Stimulated activated CD4-positive, alpha-beta T cell treated with anti-CD3 and anti-CD28 coated beads, Interleukin-4, amount 100 ng/mL, for 4 hours (primary cell): ENCODE measurements around the gene KLRD1.
"Not testable (repeated sequence)": the region's sequence is repeated elsewhere in the genome, so short reads cannot be mapped to it uniquely, and the experiment has no call there.

Experiments used
- DNase-seq, 2 experiments: peaks; one replicate each; pipeline ENCODE4 v3.0.0-alpha.2; 2020

Gene KLRD1

DNA sequence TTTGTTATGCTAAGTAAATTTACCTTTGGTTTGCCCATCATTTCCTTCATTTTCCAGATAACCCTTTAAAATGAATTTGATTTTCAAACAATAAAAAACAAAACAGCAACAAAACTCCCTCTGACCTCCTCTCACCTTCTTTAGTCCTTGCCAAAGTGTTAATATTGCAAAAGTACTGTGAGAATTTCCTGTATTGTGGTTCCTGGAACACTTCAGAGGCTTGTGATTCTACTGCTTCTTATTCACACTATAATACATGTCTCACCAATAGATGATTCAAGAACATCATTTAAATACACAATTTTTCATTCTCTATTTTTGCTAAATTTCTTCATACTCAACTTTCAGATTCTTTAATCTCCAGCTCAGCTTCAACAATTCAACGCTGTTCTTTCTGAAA is at the start of gene KLRD1:
TSS of gene KLRD1 (plus strand) at position 241 of the 400 bp plus-strand sequence. CDS start 208 bp downstream, outside the sequence.
- no peak for DNase-seq

DNA sequence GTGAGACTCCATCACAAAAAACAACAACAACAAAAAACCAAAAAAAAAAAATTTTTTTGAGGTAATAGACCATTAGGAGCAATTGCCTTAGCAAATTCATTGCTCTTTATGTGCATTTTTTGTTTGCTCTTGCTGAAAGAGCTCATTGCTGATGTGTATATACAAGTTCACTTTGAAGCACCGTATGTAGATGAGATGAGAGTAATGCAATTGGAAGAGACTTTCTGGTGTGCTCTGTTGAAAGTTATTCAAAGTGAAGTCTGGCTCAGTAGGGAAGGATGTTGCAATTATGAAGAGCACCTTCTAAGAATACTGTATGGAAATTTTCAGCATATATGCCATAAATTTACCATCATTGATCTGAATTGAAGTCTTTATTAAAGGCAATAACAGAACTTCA is 46.7 kb upstream of the KLRD1 start:
- DNase-seq, result no peak

DNA sequence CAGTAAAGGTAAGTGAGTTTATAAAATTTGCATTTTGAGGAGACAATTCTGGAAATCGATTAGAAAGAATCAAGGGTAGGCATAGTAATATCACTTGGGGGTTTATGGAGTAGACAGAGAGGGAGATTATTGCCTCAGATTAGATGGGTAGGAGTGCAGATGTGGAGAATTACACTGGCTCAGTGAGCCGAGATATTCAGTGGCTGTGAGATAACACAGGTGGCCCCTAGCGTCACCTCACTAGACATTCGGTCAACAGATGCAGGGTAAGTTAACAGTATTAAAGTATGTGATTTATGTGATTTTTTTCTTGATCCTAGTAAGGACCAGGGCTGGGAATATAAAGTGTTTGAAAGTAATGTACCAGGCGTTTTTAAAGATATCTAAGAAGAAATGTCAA is 39.6 kb upstream of the KLRD1 start:
- DNase-seq, result no peak

GRCh38 chr12:10272467-10272866 is 35.2 kb upstream of the KLRD1 start:
- no peak for DNase-seq

DNA sequence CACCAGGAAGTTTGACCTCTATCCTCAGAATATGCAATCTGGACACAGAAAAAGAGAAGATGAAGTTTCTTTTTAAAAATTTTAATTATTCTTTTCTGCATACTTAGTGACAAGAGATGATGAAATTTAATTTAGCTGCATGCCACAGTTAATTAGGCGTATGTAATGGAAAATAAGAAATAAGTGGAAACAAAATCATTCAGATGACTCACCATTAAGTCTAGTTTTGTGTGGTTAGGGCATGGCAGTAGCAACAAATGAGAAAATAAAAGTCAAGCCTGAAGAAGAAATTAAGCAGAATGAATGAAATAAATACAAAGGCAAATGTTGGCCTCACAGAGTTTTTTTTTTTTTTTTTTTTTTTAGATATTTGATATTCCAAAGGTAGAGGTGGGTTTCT is 30.9 kb upstream of the KLRD1 start:
- no peak for DNase-seq

- DNase-seq, result no peak
These were observed 29.6 kb upstream of the KLRD1 start for GRCh38 chr12:10278104-10278503.

DNA sequence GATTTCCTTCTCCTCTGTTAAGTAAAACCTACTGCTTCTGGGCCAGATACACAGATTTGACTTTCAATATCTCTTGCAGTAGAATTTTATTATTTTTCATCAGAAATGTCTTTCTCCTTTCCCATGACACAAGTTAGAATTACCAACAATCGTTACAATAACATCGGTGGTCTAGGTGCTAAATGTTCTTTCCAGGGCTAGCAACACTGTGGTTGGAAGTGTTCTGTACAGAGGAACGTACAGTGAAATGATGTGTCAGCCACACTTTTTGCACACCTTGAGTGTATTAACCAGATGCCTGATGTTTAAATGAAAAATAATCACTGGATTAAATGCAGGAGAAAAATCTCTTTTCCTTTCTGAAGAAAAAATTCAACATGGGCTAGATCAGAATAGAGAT is 27.7 kb upstream of the KLRD1 start:
- no peak for DNase-seq

DNA sequence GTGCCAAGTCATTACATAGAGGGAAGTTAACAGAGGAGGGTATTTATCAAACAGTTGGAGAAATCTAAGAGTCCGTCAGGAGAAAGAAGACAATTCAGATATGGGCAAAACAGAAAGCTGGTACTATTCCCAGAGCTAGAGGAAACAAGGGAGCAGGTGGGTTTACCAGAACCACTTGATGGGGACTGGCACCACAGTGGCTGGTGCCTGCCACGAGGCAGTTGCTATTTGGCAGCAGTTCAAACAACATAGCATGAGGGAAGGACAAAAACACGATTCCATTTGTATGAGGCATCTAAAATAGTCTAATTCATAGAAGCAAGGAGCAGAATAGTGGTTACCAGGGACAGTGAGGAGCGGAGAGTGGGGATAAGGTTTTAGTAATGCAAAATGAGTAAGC is 24.6 kb upstream of the KLRD1 start:
- DNase-seq, result no peak

- DNase-seq, result no peak
These were observed 21.8 kb upstream of the KLRD1 start for GRCh38 chr12:10285919-10286318.

DNA sequence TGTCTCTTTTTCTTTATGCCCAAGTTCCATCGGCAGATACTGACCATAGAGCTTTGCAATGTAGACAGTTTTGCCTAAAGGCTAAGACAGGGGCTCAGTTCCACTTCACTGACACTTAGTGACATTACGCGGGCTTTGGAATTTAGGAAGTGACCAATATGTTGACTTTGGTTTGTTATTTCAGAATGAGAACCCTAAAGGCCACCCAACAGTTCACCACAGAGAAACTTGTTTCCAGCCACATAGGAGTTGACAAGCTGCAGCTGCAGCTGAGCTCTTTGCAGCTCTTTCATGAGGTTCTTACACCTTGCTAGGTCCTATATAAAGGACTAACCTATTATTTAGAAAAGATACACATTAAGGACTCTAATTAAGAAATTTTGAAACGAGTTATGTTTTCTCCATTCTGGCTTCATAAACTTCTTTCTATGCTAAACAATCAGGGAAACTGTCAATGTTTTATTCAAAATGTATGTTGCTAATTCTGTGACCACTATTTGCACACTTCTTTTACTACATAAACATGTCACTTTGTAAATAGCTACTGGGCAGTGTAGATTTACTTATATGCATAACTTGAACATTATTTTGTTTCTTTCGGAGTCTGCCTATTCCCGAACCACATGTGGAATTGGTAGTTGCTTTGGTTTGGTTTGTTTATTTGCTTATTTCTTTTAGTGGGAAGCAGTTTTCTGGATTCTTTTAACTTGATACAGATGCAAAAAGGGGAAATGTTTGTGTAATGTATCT is 18.5 kb upstream of the KLRD1 start:
- no peak for DNase-seq

- DNase-seq, result no peak
These were observed 16.6 kb upstream of the KLRD1 start for GRCh38 chr12:10291030-10291429.

DNA sequence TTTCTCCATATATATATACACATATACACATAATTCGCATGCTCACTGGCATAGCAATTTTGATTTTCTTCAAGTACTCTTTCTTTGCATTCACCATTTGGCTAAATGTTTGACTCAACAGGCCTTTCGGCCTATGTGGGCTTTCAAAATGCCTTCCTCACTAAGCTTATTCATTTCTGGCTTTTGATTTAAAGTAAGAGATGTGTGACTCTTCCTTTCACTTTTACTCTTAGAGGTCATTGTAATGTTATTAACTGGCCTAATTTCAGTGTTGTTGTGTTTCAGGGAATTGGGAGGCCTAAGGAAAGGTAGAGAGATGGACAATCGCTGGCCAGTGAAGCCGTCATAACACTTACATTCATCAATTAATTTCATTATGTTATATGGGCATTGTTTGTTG is 14.5 kb upstream of the KLRD1 start:
- DNase-seq, result no peak

DNA sequence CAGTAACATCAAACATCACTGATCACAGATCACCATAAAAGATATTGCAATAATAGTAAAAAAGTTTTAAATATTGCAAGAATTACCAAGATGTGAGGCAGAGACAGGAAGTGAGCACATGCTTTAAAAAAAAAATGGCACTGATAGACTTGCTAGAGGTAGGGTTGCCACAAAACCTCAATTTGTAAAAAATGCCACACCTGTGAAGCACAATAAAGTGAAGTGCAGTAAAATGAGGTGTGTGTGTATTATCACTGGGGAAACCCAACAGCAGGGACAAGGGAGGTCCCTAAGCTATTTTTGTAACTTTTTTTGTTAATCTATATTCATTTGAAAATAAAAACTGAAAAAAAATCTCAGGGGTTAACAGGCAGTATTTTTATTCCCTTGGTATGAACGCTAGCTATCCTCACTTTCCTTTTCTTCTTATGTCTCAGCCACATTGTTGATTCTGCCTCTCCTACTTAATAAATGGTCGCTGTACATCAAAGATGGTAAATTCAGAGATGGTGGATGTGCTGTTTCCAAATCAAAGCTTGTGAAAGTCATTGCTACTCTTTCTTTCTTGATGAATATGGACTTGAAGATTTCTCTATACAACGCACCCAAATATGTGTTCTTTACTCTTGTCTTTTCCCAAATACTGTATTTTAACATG is 14.0 kb upstream of the KLRD1 start:
- no peak for DNase-seq

DNA sequence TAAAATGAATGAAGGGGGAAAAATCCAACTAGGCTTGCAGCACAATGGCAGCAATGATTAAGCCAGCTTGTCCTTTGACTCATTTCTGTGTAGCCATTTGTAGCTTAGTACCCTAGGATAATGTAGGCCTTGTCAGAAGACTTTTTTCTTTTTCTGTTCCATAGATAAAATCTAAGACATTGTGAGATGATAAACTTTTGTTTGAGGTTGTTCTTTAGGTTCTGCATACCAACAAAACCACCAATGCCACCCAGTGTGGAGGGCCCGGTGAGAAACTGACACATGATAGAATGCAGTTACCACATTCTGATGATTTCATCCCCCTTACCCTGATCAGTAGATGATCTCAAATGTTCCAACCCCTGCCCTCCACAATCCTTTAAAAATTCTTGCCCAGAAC is 6.6 kb upstream of the KLRD1 start:
- no peak for DNase-seq

DNA sequence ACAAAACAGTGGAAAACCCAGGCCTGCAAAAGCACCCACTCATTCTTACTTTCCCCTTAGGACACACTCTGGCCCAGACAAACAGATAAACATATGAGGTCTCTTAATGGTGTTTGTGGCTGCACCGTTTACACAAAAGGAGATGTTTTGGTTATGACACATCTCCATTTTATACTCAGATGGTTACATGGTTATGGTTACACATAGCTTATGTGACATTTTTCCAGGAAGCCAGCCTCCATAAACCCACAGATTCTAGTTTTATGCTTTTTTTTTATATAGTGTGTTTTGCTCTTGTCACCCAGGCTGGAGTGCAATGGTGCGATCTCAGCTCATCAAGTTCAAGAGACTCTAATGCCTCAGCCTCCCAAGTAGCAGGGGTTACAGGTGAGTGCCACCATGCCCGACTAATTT is 3.5 kb upstream of the KLRD1 start:
- DNase-seq, result no peak

DNA sequence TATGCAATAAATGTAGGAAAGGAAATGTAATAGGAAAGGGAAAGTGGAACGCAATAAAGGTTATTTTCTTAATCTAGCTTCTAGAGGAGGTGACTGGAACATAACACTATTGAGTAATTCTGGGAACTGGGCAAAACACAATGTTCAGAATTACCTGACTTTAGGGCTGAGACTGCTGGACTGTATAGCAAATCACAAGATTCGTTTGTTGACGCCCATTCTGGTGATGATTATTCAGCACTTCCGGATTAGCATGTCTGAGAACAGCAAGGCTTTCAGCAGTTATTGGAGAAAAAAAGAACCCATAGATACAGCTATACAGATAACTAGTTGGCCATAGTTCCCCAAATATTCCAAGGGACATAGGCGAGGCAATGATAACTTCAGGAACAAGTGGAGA is 2.3 kb upstream of the KLRD1 start:
- DNase-seq, result no peak

DNA sequence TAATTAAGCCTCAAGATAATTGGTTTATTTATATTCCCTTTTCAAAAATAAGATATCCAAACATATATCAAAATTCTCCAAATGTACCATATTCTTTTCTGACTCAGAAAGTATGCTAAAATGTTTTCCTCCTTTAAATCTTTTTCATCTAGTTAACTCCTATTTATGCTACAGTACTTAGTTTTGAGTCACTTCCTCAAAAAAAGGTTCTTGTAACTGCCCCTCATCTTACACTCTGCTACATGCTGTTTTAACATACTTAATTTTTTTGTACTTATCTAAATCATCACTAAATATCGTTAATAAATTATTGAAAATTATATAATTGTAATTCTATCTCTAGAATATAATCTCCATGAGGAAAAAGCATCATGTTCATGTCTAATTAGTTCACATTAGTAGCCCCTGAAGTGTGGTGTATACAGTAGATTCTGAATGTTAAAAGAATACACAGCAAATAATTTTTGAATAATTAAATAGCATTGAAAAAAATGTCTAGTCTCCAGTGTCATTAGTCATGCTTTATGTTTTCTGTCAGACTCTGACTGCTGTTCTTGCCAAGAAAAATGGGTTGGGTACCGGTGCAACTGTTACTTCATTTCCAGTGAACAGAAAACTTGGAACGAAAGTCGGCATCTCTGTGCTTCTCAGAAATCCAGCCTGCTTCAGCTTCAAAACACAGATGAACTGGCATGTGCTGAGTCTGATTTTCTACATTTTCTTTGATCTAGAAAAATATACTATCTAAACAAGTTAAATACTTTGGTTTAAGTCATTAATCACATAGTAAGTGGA is 3.5 kb downstream of the KLRD1 start:
- DNase-seq, result no peak

- no peak for DNase-seq
These were observed 11.7 kb downstream of the KLRD1 start for GRCh38 chr12:10319388-10319787.

DNA sequence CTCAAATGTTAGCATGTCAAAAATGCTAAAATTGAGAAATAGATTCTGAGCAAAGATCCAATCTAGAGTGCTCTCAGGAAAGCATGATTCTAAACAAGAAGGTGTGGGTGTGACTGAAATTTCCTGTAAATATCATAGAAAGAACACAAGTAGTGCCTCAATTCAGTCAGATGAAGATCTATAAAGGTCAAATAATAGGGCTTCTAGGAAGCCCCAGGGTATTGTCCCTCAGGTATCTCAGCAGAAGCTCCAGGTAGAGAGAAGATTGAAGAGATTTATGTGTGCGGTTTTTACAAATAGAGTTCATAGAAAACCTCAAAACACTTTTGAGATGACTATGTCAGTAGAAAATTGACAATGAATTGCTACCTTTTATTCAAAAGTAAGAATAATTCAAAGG is 13.0 kb downstream of the KLRD1 start:
- DNase-seq, result no peak

- DNase-seq, result not testable (repeated sequence)
These were observed 21.0 kb downstream of the KLRD1 start for GRCh38 chr12:10328691-10329090.

GRCh38 chr12:10331642-10332239 is 24.1 kb downstream of the KLRD1 start:
- no peak for DNase-seq

DNA sequence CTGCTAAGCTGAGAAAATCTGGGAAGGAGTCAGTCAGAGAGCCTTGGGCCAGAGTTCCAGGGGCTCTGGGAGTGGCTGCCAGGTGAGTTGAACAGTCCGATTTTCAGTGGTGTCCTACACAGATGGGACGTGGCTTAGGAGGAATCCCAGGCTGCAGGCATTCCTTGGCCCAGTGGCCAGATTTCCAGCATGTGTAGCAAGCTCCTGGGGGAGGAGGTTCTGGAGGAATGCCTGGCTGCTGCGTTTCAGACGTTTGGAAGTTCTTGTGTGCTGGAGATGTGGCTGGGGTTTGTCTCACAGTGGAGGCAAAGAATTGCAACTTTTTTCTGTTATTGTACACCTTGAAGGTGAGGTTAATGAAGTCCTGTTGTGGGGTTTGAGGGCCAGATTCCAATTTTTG is 28.5 kb downstream of the KLRD1 start:
- DNase-seq, result not testable (repeated sequence)

- not testable (repeated sequence) for DNase-seq
These were observed 30.8 kb downstream of the KLRD1 start for GRCh38 chr12:10338470-10338869.
